NCI-H2081 treated with DMSO at 0.1 percent for 48 hours (cell line): ENCODE results near the gene RAB11FIP4.

Source experiments
- DNase-seq: peaks from one replicate; lab custom pipeline; 2025; lab: John Stamatoyannopoulos, UW

RAB11FIP4 gene

GRCh38 chr17:31459716-31460115, 68.2 kb downstream of the RAB11FIP4 start:
- DNase-seq: no peak

GRCh38 chr17:31460226-31460721, 68.8 kb downstream of the RAB11FIP4 start:
- no peak for DNase-seq

GRCh38 chr17:31461227-31461810, 69.8 kb downstream of the RAB11FIP4 start:
- no peak for DNase-seq

GRCh38 chr17:31462261-31462660, 70.8 kb downstream of the RAB11FIP4 start:
- DNase-seq: no peak

- DNase-seq: no peak
Measured at GRCh38 chr17:31466096-31466760, 74.8 kb downstream of the RAB11FIP4 start.

- DNase-seq: no peak
Measured at GRCh38 chr17:31467502-31468256, 76.2 kb downstream of the RAB11FIP4 start.

- no peak for DNase-seq
Measured at GRCh38 chr17:31469959-31470358, 78.5 kb downstream of the RAB11FIP4 start.

- no peak for DNase-seq
Measured at GRCh38 chr17:31470592-31470991, 79.1 kb downstream of the RAB11FIP4 start.

GRCh38 chr17:31472137-31472536, 80.7 kb downstream of the RAB11FIP4 start:
- no peak for DNase-seq

GRCh38 chr17:31475378-31476162, 84.1 kb downstream of the RAB11FIP4 start:
- DNase-seq: no peak

- no peak for DNase-seq
Measured at GRCh38 chr17:31476525-31477416, 85.3 kb downstream of the RAB11FIP4 start.

- no peak for DNase-seq
Measured at GRCh38 chr17:31477417-31478055, 86.1 kb downstream of the RAB11FIP4 start.

GRCh38 chr17:31479062-31479408, 87.6 kb downstream of the RAB11FIP4 start:
- DNase-seq: no peak

GRCh38 chr17:31479524-31479923, 88.0 kb downstream of the RAB11FIP4 start:
- no peak for DNase-seq

- no peak for DNase-seq
Measured at GRCh38 chr17:31480067-31480466, 88.6 kb downstream of the RAB11FIP4 start.

- DNase-seq: no peak
Measured at GRCh38 chr17:31480904-31481782, 89.7 kb downstream of the RAB11FIP4 start.

- DNase-seq: no peak
Measured at GRCh38 chr17:31481783-31482081, 90.3 kb downstream of the RAB11FIP4 start.

GRCh38 chr17:31484821-31485220, 93.3 kb downstream of the RAB11FIP4 start:
- no peak for DNase-seq

GRCh38 chr17:31486351-31487062, 95.0 kb downstream of the RAB11FIP4 start:
- no peak for DNase-seq
